ENCODE measurements around the gene CASP1.
"Not testable (repeated sequence)": the region's sequence is repeated elsewhere in the genome, so short reads cannot be mapped to it uniquely, and the experiment has no call there.

CASP1 gene
- 33.5 to 73.2 reads per million in 2 donors for total RNA-seq

DNA sequence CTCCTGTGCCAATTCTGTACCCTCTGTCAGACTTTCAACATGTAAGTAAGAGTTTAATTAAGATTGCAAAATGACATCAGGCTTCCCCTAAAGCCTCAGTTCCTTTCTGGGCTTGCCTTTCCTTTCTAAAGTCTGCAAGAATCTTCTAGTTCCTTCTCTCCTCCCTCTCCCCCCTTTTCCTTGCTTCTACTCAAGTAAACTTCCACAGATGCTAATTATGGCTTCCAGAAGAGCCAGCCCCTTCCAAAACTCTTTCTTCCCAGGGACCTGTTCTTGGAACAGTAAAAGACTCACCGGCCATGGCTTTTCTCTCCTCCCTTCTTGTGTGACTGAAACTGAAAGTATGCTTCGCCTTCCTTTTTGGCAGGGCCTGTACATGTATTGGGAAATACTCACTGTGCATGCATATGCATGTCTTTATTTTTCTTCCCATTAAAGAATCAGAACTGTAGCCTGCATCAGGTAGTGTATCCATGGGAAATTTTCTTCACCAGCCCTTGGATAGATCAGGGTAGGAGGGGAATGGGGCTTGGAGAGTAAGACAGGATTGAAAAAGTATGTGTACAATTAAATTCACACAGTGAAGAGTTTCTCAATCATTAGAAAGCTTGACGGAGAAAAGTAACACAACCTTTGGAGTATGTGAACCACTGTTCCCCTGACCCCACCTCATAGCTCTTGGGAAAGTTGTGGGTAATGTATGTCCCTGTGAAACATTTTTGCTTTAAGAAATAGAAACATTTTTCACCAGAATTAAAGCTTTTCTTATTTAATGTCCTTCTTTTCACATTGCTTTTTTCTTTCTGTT lies at the start of gene CASP1:
CASP1 (minus strand) TSS at position 332 of the 808 bp plus-strand sequence; CDS start at position 301, 31 bp downstream.
- DNase-seq, result no peak

DNA sequence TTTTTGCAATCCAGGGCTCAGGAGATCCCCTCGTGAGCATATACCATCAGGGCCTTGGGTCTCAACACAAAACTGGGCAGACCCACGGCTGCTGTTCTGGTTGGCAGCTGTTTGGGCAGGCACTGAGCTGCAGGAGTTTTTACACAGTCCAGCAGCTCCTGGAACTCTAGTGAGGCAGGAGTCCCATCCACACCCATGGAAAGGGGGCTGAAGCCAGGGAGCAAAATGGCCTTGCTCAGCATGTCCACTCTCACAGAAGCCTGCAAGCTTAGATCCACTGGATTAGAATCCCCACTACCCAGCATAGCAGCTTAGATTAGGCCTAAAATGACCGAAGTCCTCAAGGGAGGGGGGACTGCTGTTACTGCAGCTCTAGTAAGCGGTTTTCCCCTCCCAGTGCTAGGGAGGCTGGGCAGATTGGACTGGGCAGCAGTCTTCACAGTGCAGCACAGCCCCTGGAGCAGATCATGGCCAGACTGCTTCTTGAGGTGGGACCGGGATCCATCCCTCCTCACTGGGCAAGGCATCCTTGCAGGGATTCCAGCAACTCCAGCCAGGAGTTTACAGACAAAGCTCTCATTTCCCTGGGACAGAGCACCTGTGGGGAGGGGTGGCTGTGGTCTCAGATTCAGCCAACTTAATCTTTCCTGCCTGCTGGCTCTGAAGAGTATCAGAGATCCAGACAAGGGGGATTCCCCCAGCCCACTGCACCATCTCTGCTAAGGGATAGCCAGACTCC lies 46.6 kb upstream of the CASP1 start:
- DNase-seq, result no peak

DNA sequence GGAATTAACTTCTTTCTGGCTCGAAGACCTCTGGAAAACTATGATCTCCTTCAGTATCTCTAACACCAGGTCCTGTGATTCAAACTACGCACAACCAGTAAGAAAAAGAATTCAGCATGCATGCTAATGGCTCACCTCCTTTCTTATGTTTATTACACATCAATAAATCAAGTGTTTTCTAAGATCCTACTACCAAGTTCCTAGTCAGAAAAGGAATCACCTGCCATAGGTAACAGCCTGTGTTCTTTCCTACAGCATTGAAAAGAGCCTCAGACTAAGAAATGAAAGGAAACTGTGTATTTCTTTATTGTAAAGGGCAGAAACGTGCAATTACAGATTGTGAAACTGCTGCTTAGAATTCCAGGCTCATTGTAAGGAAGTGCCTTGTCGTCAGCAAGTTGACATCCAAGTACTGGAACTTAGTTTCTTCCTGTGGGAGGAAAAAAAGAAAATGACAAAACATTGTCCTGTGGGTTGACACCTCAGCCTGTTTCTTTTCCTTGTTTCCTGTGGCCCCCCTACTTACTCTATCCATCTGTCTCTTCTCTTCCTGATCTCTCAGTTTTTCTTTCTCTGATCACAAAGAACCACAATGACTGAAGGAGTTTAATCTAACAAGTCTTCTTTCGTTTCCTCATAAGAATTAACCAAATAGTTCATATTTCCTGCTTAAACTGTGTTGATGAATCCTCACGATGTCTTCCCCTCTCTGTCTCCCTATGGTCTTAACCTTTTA lies 45.4 kb upstream of the CASP1 start:
- not testable (repeated sequence) for DNase-seq

DNA sequence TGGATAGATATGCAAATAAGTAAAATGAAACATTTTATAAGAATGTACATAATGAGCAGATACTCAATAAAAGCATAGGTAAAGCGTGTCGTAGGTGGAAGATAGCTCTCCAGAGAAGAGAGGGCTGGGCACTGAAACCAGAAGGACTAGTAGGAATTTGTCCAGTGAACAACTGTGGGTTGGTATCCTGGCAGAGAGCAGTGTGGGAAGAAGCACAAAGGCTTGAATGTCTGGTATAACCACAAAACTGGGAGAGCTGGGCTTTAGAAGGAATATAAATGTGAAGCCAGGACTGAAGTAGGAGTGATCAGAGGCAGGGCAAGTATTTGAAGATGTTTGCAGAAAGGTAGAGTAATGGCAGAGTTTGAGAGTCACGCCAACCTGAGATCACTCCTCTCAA lies 43.3 kb upstream of the CASP1 start:
- DNase-seq, result no peak

DNA sequence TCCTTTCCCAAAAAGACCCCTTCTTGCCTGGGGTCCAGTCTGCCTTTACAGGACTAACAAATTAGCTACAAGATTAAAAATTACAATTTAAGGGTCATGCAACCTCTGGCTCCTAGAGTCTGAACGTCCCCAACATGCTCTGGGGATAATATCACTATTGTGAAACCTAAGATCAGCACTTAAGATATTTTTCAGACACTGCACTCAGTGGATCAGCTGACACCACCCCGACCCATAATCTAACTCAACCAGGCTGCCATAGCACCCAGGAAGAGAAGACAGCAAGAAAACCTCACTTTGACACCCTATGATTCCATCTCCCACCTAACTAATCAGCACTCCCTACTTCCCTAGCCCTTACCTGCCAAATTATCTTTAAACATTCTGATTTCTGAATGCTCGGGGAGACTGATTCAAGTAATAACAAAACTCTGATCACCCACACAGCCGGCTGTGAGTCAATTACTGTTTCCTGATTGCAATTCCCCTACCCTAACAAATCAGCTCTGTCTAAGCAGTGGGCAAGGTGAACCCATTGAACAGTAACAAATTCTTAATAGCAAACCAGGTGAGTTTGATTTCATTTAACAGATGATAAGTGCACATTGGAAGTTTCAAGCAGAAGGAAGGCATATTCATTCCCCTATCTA lies 42.3 kb upstream of the CASP1 start:
- not testable (repeated sequence) for DNase-seq

DNA sequence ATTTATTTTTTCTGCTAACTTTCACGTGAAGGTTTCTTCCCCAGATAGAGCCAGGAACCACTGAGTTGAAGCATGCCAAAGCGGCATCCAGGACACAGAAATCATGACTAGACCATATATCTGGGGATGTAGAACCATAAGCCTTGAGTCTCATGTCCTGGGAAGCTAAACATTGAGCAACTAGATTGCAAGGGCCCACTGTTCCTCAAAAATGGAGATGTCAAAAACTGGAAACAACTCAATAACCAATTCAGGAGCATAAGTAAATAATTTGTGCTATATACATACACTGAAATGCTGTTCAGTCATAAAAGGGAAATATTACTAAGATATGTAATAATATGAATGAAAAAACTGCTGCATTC lies 39.2 kb upstream of the CASP1 start:
- DNase-seq, result no peak

DNA sequence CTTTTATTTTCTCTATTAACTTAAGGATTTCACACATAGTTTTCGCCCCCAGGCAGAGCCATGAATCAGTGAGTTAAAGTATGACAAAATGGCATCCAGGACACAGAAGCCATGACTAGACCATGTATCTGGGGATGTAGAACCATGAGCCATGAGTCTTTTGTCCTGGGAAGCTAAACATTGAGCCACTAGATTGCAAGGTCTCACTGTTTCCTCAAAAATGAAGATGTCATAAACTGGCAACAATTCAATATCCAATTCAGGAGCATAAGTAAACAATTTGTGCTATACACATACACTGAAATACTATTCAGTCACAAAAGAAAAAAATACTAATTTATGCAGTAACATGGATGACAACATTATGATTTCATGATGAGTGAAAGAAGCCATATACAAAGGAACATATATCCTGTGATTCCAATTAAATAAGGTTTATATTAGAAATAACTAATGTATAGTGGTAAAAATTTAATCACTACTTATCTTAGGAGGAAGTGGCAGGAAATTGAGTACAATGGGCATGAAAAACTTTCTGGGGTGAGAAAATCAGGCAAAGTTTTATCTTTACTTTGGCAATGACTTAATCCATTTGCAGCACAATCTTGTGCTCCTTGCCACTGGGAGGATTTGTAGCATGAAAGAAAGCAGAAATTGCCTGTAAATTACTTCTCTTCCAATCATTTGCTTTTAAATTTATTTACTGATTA lies 38.7 kb upstream of the CASP1 start:
- DNase-seq, result no peak

DNA sequence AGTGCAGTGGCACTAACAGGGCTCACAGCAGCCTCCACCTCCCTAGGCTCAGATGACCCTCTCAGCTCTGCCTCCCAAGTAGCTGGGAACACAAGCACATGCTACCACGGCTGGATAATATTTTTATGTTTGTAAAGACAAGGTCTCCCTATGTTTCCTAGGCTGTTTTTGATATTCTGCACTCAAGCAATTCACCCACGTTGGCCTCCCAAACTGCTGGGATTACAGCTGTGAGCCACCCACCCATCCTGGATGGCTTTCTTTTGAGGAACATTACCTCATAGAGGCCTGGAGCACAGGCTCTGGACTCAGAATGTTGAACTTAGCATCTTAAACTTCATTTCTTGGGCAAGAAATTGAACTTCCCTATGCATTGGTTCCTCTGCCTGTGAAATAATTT lies 37.1 kb upstream of the CASP1 start:
- DNase-seq, result not testable (repeated sequence)

DNA sequence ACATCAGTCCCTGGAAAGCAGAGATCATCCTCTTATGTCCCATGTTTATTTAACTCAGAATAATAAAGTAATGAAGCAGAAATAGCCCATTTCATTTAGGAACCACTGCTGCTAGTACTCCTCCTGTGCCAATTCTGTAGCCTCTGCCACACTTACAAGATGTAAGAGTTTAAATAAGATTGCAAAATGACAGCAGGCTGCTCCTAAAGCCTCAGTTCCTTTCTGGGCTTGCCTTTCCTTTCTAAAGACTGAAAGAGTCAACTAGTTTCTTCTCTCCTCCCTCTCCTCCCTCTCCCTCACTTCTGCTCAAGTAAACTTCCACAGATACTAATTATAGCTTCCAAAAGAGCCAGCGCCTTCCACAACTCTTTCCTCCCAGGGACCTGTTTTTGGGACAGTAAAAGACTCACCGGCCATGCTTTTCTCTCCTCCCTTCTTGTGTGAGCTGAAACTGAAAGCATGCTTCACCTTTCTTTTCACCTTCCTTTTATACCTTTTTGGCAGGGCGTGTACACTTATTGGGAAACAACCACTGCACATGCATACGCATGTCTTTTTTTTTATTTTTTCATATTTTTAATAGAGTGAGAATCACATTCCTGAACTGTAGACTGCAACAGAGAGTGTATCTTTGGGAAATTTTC lies 36.3 kb upstream of the CASP1 start:
- no peak for DNase-seq

DNA sequence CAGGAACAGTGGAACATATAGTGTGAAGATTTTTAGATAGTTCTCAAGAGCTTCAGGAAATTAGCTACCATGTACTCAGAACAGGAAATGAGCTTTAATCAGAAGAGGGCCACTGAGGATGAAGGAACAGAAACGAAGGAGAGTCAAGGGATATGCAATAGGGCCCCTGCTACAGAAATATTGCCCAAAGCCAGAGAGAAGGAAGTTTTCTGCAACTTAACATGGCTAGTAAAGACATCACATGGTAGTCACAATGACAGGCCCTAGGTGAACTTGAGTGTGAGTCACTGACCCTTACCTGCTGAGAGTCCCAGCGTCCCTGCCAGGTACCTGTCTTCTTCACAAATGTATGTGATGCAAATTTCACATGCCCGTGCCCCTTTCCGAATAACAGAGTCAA lies 35.4 kb upstream of the CASP1 start:
- no peak for DNase-seq

DNA sequence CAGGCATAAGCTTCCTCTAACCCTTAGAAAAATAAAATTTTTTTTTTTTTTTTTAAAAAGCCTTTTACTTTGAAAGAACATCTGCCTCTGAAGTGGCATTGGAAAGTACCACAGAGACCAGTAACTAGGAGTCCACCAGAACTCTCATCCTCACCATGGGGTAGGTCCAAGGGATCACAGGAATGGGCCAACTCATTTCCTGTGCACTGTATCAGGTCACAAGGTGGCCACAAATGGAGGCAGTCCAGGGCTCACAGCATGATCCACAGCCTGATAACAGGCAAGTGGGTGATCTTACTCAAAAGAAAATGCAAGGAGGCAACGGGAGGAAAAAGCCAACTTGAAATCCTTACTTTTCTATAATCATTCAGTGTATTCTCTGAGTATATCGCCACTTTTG lies 34.8 kb upstream of the CASP1 start:
- not testable (repeated sequence) for DNase-seq

DNA sequence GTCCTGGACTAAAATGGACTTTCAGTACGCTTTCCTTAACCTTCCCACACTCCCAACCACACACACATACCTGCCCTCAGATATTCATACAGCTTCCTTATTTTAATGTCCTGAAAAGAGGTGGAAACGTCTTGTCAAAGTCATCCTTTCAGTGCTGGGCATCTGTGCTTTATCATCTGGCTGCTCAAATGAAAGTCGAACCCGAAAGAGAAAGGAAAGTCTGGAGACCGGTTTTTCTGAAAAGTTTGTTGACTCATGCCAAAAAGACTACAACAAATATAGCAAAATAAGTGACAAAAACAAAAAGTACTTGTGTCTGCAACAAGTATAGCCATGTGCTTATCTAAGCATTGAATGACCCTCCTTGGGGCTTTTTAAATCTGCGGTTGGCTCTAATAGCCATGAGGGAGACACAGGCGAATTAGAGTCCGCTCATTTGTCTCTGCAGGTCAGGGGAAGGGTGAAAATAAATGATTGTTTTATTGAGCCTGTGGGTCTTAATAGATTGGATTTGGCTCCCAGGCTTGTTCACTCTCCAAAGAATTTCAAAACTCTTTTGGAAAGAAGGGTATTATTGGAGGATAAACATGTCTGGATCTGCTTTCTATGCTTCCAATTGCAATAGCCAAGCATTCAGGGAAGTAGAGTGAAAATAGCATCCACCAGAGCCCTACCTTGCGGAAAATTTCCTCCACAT lies 28.4 kb upstream of the CASP1 start:
- not testable (repeated sequence) for DNase-seq

DNA sequence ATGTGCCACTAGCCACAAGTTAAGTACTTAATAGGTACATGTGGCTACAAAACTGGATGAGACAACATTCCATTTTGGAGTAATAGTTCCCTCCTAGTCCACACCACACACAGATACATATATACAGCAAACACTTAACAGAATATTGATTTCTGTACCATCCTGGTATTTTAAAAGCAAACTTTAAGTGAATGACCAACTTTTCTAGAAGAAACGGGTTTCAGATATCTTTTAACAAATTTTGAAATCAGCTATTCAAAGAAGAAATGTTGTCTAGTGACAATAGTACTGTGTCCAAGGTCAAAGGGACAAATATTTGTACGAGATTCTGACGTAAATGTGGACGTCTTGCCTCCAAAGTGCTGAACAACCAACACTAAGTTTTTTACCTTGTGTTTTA lies 22.5 kb upstream of the CASP1 start:
- no peak for DNase-seq

DNA sequence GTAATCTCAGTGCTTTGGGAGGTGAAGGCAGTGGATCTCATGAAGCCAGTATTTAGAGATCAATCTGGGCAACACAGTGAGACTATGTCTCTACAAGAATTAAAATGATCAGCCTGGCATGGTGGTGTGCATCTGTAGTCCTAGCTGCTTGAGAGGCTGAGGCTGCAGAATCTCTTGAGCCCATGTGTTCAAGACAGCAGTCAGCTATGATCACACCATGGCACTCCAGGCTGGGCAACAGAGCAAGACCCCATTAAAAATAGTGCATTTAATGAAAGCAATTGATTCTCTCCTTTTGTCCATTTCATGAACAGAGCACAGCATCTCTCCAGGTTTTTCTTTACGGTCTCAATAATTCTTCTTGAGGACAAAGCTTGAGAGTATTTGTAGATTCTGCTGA lies 21.5 kb upstream of the CASP1 start:
- DNase-seq, result no peak

DNA sequence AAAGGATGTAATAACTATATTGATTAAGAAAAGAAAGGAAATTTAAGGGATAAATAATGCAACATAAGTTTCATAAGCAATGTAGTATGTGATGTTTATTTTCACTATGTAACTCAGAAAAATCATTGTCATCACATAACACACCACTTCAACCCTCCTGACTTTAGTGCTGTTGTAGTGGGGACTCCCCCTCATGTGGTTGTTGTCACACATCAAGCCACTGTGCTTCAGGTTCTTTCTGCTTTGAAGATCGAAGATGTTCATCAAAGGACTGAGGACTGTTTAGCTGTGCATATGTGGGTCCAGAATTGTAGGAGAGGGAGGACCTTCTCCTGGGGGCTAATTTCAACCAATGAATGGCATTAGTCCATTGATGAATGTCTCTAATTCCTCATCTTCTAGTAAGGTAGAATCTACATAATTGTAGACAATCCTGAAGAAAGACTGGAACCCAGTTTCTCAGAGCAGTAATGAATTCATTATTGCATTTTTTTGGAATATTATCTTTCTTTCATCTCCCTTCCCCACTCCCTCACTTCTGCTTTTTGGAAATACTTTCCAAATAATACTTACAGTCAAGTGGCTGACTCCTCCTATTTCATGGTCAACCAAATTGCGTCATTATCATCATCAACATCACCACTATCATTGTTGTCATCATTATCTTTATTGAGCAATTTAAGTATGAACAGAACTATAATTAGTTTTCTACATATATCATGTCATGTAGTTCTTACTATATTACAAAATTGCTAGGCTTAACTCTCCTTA lies 20.0 kb upstream of the CASP1 start:
- no peak for DNase-seq

DNA sequence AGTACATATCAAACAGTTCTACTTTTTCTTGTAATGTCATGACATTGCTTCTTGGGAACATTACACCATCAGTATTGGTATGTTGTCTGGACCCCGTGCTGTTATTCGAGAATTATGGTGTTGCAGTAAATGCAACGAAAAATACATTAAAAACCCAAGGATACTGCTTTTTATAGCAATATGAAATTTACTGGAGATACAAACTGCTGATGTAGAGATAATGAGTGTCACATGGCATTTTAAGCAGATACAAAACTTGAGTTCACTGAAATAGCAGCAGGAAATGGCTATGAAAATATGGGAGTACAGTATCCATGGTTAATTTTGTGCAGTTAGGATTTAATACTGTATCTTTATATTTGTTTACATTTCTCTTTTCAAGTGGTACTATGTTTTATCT lies 17.5 kb upstream of the CASP1 start:
- DNase-seq, result no peak

DNA sequence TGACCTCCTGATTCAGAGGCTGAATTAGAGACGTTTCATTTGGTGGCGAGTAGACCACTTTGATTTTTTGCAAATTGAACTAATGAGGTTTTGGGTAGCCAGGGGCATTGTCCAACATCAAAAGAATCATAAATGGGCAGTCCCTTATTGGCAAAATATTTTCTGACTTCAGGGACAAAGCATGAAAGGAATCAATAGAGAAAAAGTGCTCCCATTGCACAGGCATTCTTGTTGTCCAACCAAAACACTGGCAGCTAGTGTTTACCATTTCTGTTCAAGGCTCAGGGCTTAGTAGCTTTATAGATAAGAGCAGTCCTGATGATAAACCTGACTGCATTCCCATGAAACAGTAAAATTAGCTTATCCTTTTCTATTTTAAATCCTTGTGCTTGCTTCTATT lies 16.6 kb upstream of the CASP1 start:
- DNase-seq, result no peak

DNA sequence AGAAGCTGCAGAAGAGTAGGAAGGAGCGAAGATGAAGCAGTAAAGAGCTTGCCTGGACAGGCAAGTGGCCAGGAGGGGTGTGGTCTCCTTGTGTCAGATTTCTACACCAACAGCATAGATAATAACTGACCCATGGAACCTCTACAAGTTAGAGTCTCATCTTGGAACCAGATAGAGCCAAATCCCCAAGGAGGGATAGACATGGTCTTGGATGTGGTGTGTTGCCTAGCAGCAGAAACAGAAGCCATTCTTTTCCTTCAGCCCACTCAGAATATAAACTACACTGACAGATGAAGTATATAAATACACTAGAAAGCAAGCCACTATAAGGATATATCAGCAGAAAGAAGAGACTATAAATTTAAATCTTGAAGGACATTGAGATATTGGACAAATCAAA lies 14.5 kb upstream of the CASP1 start:
- DNase-seq, result no peak

DNA sequence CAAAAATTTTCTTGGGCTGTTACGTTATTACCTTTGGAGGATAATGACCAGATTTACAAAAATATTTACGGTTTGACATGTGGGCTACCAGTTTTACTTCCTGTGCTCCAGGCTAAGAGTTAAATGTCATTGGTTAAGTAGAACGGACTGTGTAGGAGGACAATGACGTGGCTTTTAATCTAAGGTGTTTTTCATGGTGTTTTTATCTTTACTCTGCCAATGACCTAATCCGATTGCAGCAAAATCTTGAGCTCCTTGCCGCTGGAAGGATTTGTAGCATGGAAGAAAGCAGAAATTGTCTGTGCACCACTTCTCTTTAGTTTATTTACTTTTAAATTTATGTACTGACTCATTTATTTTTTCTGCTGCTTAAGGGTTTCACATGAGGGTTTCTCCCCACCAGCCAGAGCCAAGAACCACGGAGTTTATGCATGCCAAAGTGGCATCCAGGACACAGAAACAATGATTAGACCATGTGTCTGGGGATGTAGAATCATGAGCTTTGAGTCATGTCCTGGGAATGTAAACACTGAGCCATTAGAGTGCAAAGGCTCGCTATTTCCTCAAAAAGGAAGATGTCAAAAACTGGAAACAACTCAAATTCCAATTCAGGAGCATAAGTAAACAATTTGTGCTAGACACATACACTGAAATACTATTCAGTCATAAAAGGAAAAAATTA lies 12.1 kb upstream of the CASP1 start:
- DNase-seq, result no peak
